PC-9 (cell line): ENCODE results near the gene CSRP1.

Source experiments
- CTCF ChIP-seq: fragments of 200-600 bp; sonication (generic); conservative IDR thresholded peaks from 2 replicates; pipeline ENCODE4 v1.6.1; 2017; ENCODE audit warnings: mixed run types, antibody characterized with exemption, mild to moderate bottlenecking, moderate library complexity
- EZH2 ChIP-seq: fragments of 200-600 bp; sonication (generic); IDR thresholded peaks from 2 replicates; pipeline ENCODE4 v1.8.0; 2017; ENCODE audit warnings: antibody characterized with exemption, low read depth

GRCh38 chr1:201515895-201516294 is 9.0 kb upstream of the CSRP1 start:
- no peak for TF ChIP-seq CTCF
- TF ChIP-seq EZH2, result no peak
